Common myeloid progenitor, CD34-positive (primary cell): ENCODE data around the gene CACNA1B.

Experiments
- CTCF ChIA-PET: fragments of 350-600 bp; sonication (Branson Sonifier 250); formaldehyde crosslinking; loops from one replicate; lab custom pipeline; 2021; ENCODE audit warnings: antibody characterized with exemption; lab: Charles Lee
- POLR2A ChIA-PET: fragments of 350-600 bp; sonication (Branson Sonifier 250); formaldehyde crosslinking; loops from one replicate; lab custom pipeline; 2021; ENCODE audit warnings: antibody characterized with exemption; lab: Charles Lee
- DNase-seq, 3 donors: peaks; one replicate each; pipeline versions ENCODE4 v3.0.0 to v3.0.0-alpha.2; 2013
- H3K27ac ChIP-seq, 2 experiments: 1 replicate in 1 of 2; 2 replicates in 1 of 2; pipeline ENCODE4 v1.7.0; 2013; ENCODE audit warnings: inconsistent platforms in 2 of 2, low read length in 2 of 2, mild to moderate bottlenecking in 2 of 2, low read depth in 1 of 2, moderate library complexity in 1 of 2; ENCODE audit not compliant: severe bottlenecking in 2 of 2, insufficient read depth in 1 of 2, poor library complexity in 1 of 2
- H3K27me3 ChIP-seq, 5 experiments: replicated peaks in 2 of 5; 1 replicate in 3 of 5; 2 replicates in 2 of 5; pipeline versions ENCODE4 v1.6.1 to v1.7.0; 2013; ENCODE audit warnings: low read length in 4 of 5, mild to moderate bottlenecking in 2 of 5, moderate library complexity in 2 of 5, inconsistent platforms in 1 of 5; ENCODE audit not compliant: insufficient read depth in 5 of 5, control insufficient read depth in 4 of 5
- H3K36me3 ChIP-seq, 4 experiments: 1 replicate in 2 of 4; 2 replicates in 2 of 4; pipeline versions ENCODE4 v1.6.1 to v1.7.0; 2013; ENCODE audit warnings: low read length in 3 of 4, control low read depth in 1 of 4, mild to moderate bottlenecking in 1 of 4; ENCODE audit not compliant: control insufficient read depth in 4 of 4, insufficient read depth in 4 of 4
- H3K4me1 ChIP-seq, 4 experiments: 1 replicate in 3 of 4; 2 replicates in 1 of 4; pipeline versions ENCODE4 v1.6.1 to v1.7.1; 2013; ENCODE audit warnings: low read length in 3 of 4, mild to moderate bottlenecking in 3 of 4, control low read depth in 1 of 4, inconsistent platforms in 1 of 4, moderate library complexity in 1 of 4; ENCODE audit not compliant: control insufficient read depth in 4 of 4, insufficient read depth in 4 of 4; ENCODE audit errors: control extremely low read depth in 1 of 4
- H3K4me3 ChIP-seq, 7 experiments: 1 replicate in 4 of 7; 2 replicates in 3 of 7; pipeline versions ENCODE4 v1.5.1 to v1.7.0; 2013; ENCODE audit warnings: mild to moderate bottlenecking in 7 of 7, low read length in 6 of 7, moderate library complexity in 6 of 7, inconsistent platforms in 2 of 7, low read depth in 2 of 7, control low read depth in 1 of 7; ENCODE audit not compliant: insufficient read depth in 4 of 7, control insufficient read depth in 1 of 7; ENCODE audit errors: extremely low read depth in 1 of 7
- H3K9me3 ChIP-seq, 5 experiments: 1 replicate in 4 of 5; 2 replicates in 1 of 5; pipeline versions ENCODE4 v1.6.1 to v1.7.1; 2013; ENCODE audit warnings: low read length in 4 of 5, mild to moderate bottlenecking in 2 of 5, inconsistent platforms in 1 of 5, low read depth in 1 of 5, moderate library complexity in 1 of 5; ENCODE audit not compliant: control insufficient read depth in 4 of 5, insufficient read depth in 2 of 5; ENCODE audit errors: control extremely low read depth in 1 of 5
- WGBS: methylation state at CpG from one replicate; pipeline ENCODE4 v1.1.5; 2013; ENCODE audit not compliant: insufficient coverage; 5-methylcytosine and 5-hydroxymethylcytosine counted together

CACNA1B gene

DNA sequence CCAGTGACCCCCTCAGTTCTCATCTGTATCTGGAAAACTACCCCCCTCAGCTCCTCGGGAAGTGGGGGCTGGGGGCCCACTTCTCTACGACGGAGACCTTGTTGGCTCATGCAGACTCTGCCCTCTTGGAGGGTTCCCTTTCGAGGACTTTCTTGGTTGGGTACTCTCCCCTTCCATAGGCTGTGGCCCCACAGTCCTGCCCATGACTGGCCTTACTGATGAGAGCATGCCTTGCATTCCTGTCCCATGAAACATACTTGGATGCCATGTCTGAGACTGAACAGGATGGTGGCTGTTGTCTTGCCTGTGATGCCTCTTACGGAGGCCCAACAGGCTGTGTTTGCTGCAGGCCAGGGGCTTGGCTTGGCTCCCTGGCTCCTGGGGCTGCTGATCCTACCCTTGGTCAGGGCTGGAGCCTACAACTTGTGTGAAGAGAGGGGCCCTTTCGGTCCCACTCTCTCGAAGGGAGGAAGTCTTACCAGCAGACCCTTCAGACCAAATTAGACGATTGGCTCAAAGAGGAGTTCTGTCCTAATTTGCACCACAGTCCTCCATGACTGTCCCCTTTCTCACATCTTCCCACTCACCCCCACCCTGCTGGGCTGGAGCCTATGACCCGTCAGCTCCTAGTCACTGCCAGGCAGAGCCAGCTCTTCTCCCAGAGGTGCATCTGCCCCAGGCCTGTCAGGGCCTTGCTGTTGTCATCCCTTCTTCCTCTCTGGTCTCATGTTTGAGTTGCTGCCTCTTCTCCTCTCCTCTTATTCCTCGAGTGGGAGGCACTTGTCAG lies 109.9 kb downstream of the CACNA1B start:
- ChIA-PET POLR2A (no interaction called here), CTCF (no interaction called here)
- Histone ChIP-seq H3K27ac (no peak overlapping the region), H3K4me1 (no peaks in the 10 kb centered on the region), H3K27me3 (peaks cover 0 to 26% (median 0%) of the 10 kb centered on the region in 5 experiments), H3K4me3 (no peak overlapping the region), H3K36me3 (no peaks in the 10 kb centered on the region), H3K9me3 (peaks cover 0 to 4% (median 0%) of the 10 kb centered on the region in 5 experiments)
- 88% methylated on average over 9 of the region's 10 CpGs for WGBS
- DNase-seq: no peak

GRCh38 chr9:137988051-137988450 lies 110.5 kb downstream of the CACNA1B start:
- Histone ChIP-seq H3K36me3 (no peaks in the 10 kb centered on the region), H3K27me3 (peaks cover 0 to 26% (median 0%) of the 10 kb centered on the region in 5 experiments), H3K27ac (no peak overlapping the region), H3K4me3 (no peak overlapping the region), H3K9me3 (peaks cover 0 to 4% (median 0%) of the 10 kb centered on the region in 5 experiments), H3K4me1 (no peaks in the 10 kb centered on the region)
- ChIA-PET CTCF (no interaction called here), POLR2A (no interaction called here)
- WGBS: 95% methylated on average over 6 of the region's 8 CpGs
- no peak for DNase-seq

DNA sequence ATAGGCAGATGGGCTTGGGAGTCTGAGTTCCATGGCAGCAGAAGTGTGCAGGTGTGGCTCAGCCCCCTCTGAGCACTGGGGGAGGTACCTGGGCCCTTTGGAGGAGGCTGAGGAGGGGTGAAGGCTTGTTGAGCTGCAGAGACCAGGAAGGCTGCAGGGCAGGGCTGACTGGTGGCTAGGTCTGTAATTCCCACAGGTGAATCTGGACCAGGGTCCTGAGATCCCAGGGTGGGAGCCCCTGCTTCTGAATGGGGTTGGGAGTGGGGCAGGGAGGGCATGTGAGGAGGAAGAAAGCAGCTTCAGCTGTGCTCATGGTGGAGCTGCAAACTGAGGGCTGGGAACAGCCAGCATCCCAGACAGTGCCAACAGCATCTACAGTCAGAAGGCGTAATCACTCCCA lies 111.1 kb downstream of the CACNA1B start:
- H3K36me3 ChIP-seq: no peaks in the 10 kb centered on the region
- 100% methylated on average over 1 of the region's 1 CpG for WGBS
- DNase-seq: no peak
- H3K4me3 ChIP-seq: no peak overlapping the region
- H3K27me3 ChIP-seq: peaks cover 0 to 28% (median 0%) of the 10 kb centered on the region in 5 experiments
- ChIA-PET POLR2A (no interaction called here), CTCF (no interaction called here)
- H3K9me3 ChIP-seq: peaks cover 0 to 4% (median 0%) of the 10 kb centered on the region in 5 experiments
- no peak overlapping the region for H3K27ac ChIP-seq
- H3K4me1 ChIP-seq: no peaks in the 10 kb centered on the region

DNA sequence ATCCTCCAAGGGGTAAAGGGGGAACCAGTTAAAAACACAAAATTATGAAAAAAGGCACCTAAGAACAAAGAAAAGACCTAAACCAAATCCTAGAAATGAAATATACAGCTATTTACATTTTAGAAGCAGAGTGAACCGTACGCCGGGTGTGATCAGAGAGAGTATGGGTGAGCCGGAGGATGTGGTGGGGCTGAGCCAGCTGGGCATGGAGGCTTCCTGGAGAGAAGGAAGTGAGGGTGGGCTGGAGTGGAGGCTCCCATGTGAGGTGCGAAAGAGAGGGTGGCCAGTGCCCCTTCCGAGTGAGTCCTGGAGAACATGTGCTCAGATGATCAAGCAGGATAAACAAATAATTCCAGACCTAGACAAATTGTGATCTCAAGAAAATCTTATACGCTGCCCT lies 111.6 kb downstream of the CACNA1B start:
- H3K4me3 ChIP-seq: no peak overlapping the region
- no peak overlapping the region for H3K27ac ChIP-seq
- H3K27me3 ChIP-seq: peaks cover 0 to 32% (median 0%) of the 10 kb centered on the region in 5 experiments
- H3K9me3 ChIP-seq: peaks cover 0 to 4% (median 0%) of the 10 kb centered on the region in 5 experiments
- H3K4me1 ChIP-seq: no peaks in the 10 kb centered on the region
- DNase-seq: no peak
- ChIA-PET CTCF (no interaction called here), POLR2A (no interaction called here)
- 82% methylated on average over 7 of the region's 7 CpGs for WGBS
- no peaks in the 10 kb centered on the region for H3K36me3 ChIP-seq

- ChIA-PET CTCF (no interaction called here), POLR2A (no interaction called here)
- Histone ChIP-seq H3K36me3 (no peaks in the 10 kb centered on the region), H3K4me3 (no peak overlapping the region), H3K9me3 (peaks cover 0 to 4% (median 0%) of the 10 kb centered on the region in 5 experiments), H3K27ac (no peak overlapping the region), H3K27me3 (peaks cover 0 to 33% (median 0%) of the 10 kb centered on the region in 5 experiments), H3K4me1 (no peaks in the 10 kb centered on the region)
- DNase-seq: no peak
- 96% methylated on average over 5 of the region's 8 CpGs for WGBS
Measured at GRCh38 chr9:137989999-137990715, 112.6 kb downstream of the CACNA1B start.

DNA sequence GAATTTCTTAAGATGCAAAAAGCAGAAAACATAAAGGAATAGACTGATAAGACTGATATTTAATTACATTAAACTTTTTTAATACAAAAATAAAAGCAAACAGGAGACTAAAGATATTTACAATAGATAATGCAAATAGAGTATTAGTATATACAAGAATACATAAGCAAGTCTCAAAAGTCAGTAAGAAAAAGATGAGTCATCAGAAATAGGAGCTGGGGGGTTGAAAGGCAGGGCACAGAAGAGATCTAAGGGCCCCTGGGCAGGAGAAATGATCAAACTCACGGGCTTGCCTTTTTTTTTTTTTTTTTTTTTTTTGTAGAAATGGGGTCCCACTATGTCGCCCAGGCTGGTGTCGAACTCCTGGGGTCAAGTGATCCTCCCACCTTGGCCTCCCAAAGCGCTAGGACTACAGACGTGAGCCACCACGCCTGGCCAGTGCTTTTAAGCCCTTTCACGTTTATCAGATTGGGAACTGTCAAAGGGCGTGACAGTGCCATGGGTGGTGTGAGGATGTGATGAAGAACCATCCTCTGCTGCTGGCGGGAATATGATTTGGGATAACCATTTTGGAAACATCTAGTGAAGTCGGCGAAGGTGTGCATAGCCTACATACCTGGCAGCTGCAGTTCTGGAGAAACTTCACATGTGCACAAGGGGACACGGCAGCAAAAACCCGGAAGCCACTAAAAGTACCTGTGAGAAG lies 126.1 kb downstream of the CACNA1B start:
- 97% methylated on average over 12 of the region's 13 CpGs for WGBS
- Histone ChIP-seq H3K4me1 (no peaks in the 10 kb centered on the region), H3K27me3 (peaks cover 0 to 9% (median 3%) of the 10 kb centered on the region in 5 experiments), H3K27ac (no peak overlapping the region), H3K9me3 (no peaks in the 10 kb centered on the region), H3K4me3 (no peak overlapping the region), H3K36me3 (no peaks in the 10 kb centered on the region)
- ChIA-PET POLR2A (no interaction called here), CTCF (no interaction called here)
- no peak for DNase-seq
